Measurements from ENCODE around the gene PLEKHG4B. TPM values are rescaled to one million over a fixed set of nuclear protein-coding genes. Genes with fewer than 3 reads are reported as not detected.

Gene PLEKHG4B
- total RNA-seq, 2 experiments from 2014 or later: 0.06 TPM; not detected in 1

DNA sequence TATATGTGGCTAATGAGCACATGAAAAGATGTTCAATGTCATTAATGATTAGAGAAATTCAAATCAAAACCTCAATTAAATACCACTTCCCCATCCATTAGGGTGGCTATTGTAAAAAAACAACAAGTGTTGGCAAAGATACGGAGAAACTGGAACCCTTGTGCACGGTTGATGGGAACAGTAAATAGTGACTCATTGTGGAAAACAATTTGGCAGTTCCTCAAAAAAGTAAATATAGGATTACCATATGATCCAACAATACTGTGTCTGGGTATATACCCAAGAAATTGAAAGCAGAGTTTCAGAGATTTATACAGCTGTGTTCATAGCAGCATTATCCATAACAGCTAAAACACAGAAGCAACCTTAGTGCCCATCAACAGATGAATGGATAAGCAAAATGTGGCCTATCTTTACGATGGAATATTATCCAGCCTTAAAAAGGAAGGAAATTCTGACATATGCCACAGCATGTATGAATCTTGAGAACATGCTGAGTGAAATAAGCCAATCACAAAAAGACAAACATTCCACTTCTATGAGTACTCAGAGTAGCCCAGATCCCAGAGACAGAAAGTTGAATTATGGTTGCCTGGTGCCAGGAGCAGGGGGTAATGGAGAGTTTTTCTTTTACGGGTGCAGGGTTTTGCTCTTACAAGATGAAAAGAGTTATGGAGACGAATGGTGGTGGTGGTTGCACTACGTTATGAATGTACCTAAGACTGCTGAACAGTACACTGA, 57.9 kb downstream of the PLEKHG4B start:
- Mint-ChIP-seq H3K4me1 (no peaks in the 10 kb centered on the region), H3K9me3 (peaks cover 20% of the 10 kb centered on the region), H3K4me3 (no peak overlapping the region), H3K27me3 (no peaks in the 10 kb centered on the region), H3K27ac (no peak overlapping the region), H3K36me3 (peaks cover 2% of the 10 kb centered on the region)
- no peak for DNase-seq

- H3K4me3 Mint-ChIP-seq: no peak overlapping the region
- no peaks in the 10 kb centered on the region for H3K4me1 Mint-ChIP-seq
- DNase-seq: no peak
- peaks cover 20% of the 10 kb centered on the region for H3K9me3 Mint-ChIP-seq
- no peak overlapping the region for H3K27ac Mint-ChIP-seq
- peaks cover 2% of the 10 kb centered on the region for H3K36me3 Mint-ChIP-seq
- no peaks in the 10 kb centered on the region for H3K27me3 Mint-ChIP-seq
Measured at GRCh38 chr5:150746-151145, 58.8 kb downstream of the PLEKHG4B start.

DNA sequence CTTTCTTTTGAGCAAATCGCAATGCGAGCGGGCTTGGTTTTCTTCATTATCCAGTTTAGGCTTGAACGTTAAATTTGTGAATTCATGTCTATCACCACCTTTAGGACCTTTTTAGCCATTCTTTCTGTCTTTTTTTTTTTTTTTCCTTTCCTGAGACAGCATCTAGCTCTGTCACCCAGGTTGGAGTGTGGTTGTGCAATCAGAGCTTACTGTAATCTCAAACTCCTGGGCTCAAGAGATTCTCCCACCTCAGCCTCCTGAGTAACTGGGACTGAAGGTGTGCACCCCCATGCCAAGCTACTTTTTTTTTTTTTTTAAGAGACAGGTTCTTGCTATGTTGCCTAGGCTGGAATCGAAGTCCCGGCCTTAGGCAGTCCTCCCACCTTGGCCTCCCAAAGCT, 60.1 kb downstream of the PLEKHG4B start:
- Mint-ChIP-seq H3K9me3 (peaks cover 12% of the 10 kb centered on the region), H3K4me3 (no peak overlapping the region), H3K4me1 (no peaks in the 10 kb centered on the region), H3K27ac (no peak overlapping the region), H3K27me3 (no peaks in the 10 kb centered on the region), H3K36me3 (no peaks in the 10 kb centered on the region)
- DNase-seq: no peak

GRCh38 chr5:153256-153655, 61.3 kb downstream of the PLEKHG4B start:
- Mint-ChIP-seq H3K4me1 (no peaks in the 10 kb centered on the region), H3K27ac (no peak overlapping the region), H3K27me3 (no peaks in the 10 kb centered on the region), H3K9me3 (peaks cover 2% of the 10 kb centered on the region), H3K4me3 (no peak overlapping the region), H3K36me3 (no peaks in the 10 kb centered on the region)
- no peak for DNase-seq

DNA sequence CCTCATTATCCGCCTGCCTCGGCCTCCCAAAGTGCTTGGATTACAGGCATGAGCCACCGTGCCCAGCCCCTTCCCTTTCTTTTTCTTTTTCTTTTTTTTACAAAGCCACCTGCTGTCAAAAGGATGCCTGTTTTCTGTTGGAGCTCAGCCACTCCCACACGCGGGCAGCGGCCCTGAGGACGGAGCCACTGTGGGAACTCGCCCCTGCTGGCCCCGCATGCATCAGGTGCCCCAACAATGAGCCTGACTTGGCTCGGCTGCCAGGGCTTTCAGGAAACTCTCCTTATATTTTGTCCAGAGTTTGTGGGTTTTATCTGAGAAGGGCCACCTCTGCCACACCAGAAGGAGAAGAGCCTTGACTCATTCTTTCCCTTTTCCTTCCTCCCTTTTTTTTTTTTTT, 62.3 kb downstream of the PLEKHG4B start:
- H3K27me3 Mint-ChIP-seq: no peaks in the 10 kb centered on the region
- H3K27ac Mint-ChIP-seq: no peak overlapping the region
- no peaks in the 10 kb centered on the region for H3K9me3 Mint-ChIP-seq
- no peak overlapping the region for H3K4me3 Mint-ChIP-seq
- DNase-seq: no peak
- H3K36me3 Mint-ChIP-seq: no peaks in the 10 kb centered on the region
- no peaks in the 10 kb centered on the region for H3K4me1 Mint-ChIP-seq

- Mint-ChIP-seq H3K27ac (no peak overlapping the region), H3K4me1 (no peaks in the 10 kb centered on the region), H3K9me3 (no peaks in the 10 kb centered on the region), H3K36me3 (no peaks in the 10 kb centered on the region), H3K4me3 (no peak overlapping the region), H3K27me3 (peaks cover 5% of the 10 kb centered on the region)
- DNase-seq: no peak
Measured at GRCh38 chr5:154826-155225, 62.9 kb downstream of the PLEKHG4B start.

GRCh38 chr5:155651-156410, 63.9 kb downstream of the PLEKHG4B start:
- H3K27ac Mint-ChIP-seq: no peak overlapping the region
- H3K4me1 Mint-ChIP-seq: no peaks in the 10 kb centered on the region
- peaks cover 6% of the 10 kb centered on the region for H3K27me3 Mint-ChIP-seq
- DNase-seq: no peak
- no peaks in the 10 kb centered on the region for H3K9me3 Mint-ChIP-seq
- H3K36me3 Mint-ChIP-seq: no peaks in the 10 kb centered on the region
- H3K4me3 Mint-ChIP-seq: no peak overlapping the region

DNA sequence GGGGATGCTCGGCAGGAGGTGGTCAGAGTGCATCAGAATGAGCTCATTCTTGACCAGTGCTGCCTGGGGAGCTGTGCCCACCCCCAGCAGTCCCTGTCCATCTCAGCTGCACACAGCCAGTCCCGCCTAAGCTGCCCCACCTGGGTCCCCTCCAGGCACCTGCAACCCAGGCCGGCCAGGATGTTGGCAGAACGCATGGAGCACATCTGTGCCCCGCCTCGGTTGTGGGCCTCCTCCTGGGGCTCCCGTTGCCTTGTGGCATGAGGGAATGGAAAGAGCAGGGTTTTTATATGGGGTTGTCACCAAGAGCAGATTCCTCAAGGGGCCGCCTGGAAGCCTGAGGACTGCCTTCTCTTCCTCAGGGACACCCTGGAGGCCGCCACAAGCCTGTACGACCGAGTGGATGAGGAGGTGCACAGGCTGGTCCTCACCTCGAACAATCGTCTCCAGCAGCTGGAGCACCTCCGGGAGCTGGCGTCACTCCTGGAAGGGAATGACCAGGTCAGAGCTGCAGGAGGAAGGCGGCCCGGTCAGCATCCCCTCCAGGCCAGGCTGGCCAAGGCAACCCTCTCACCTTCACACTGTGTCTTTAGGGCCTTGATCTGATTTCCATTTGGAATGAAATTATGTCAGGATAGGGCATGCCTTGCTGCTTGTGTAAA, 64.6 kb downstream of the PLEKHG4B start:
- peaks cover 6% of the 10 kb centered on the region for H3K27me3 Mint-ChIP-seq
- no peak overlapping the region for H3K27ac Mint-ChIP-seq
- no peaks in the 10 kb centered on the region for H3K36me3 Mint-ChIP-seq
- no peaks in the 10 kb centered on the region for H3K9me3 Mint-ChIP-seq
- no peaks in the 10 kb centered on the region for H3K4me1 Mint-ChIP-seq
- H3K4me3 Mint-ChIP-seq: no peak overlapping the region
- no peak for DNase-seq

DNA sequence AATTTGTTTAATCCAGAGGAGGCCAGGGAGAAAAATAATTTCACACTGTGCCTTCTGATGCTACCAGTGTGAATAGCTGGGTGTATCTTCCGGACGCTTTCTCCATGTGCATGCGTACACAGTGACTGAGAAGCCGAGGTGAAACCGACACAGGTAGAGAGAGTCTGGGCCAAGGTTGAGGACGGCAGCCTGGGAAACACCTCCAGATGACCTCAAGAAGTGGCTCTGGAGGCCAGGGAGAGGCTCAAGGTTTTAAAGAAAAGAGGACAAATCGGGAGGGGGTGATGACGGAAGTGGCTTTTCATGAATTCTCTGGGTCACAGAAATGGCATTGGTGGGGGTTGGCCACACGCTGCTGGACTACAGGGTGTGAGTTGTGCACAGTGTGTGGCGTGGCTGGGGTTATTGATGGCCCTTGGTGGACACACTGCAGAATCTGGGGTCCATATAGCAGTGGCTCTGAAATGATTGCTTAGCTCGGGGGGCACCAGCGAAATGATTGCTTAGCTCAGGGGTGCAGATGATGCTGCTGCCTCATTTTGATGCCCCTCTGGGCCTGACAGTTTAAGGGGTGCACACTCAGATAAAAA, 65.3 kb downstream of the PLEKHG4B start:
- no peak overlapping the region for H3K4me3 Mint-ChIP-seq
- no peaks in the 10 kb centered on the region for H3K4me1 Mint-ChIP-seq
- H3K9me3 Mint-ChIP-seq: no peaks in the 10 kb centered on the region
- H3K36me3 Mint-ChIP-seq: no peaks in the 10 kb centered on the region
- H3K27me3 Mint-ChIP-seq: peaks cover 6% of the 10 kb centered on the region
- no peak for DNase-seq
- no peak overlapping the region for H3K27ac Mint-ChIP-seq

DNA sequence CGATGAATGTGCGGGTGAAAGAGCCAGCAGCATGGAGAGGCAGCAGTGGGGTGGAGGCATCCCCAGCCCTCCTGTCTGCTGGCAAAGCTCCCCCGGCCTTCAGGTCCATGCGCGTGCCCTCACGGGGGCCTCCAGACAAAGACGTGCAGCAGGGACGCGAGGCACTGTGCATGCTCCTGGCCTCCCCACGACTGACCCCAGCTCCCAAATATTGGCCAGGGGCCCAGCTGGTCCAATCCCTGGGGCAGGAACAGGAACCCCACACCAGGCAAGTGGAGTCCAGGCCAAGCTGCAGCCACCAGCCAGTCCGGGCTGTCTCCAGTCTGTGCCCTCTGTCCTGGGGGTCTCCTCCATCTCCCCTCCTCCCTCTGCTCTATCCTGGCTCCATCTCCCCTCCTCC, 65.8 kb downstream of the PLEKHG4B start:
- H3K9me3 Mint-ChIP-seq: no peaks in the 10 kb centered on the region
- no peak overlapping the region for H3K27ac Mint-ChIP-seq
- no peak overlapping the region for H3K4me3 Mint-ChIP-seq
- peaks cover 6% of the 10 kb centered on the region for H3K27me3 Mint-ChIP-seq
- no peaks in the 10 kb centered on the region for H3K4me1 Mint-ChIP-seq
- no peak for DNase-seq
- no peaks in the 10 kb centered on the region for H3K36me3 Mint-ChIP-seq

GRCh38 chr5:158807-159447, 67.0 kb downstream of the PLEKHG4B start:
- Mint-ChIP-seq H3K27ac (no peak overlapping the region), H3K36me3 (no peaks in the 10 kb centered on the region), H3K27me3 (peaks cover 6% of the 10 kb centered on the region), H3K4me1 (no peaks in the 10 kb centered on the region), H3K4me3 (no peak overlapping the region), H3K9me3 (no peaks in the 10 kb centered on the region)
- no peak for DNase-seq

DNA sequence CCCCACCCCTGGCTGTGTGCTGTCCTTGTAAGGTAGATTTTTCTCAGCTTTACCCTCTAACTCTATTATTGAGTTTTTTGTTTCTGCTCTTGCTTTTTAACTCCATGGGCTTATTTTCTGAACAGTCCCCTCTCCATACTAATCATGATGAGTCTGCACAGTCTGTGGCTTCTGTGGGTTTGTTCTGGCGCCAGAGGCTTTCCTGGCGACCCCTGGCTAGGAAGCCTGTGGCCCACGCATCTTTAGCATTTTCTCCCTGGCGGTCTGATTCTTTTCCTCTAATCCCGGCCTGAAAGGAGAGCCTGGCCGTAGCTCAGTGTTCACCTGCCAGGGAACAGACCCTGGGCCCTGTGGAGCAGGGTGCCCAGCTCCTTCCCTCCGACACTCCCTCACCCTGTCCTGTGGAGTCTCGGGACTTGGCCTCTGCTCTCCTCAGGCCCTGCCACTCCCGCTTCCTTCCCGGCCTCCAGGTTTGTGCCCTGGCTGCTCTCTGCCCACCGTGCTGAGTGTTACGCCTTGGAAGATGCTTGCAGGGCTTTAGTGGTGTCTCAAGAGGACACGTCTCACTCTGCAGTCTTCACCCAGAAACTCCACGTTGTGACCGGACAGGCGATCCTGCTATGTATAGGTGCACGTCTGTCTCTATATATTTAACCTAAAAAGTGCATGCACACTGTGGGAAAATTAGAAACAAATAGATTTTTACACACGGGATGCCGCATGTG, 67.6 kb downstream of the PLEKHG4B start:
- no peak for DNase-seq
- no peak overlapping the region for H3K4me3 Mint-ChIP-seq
- H3K9me3 Mint-ChIP-seq: no peaks in the 10 kb centered on the region
- H3K4me1 Mint-ChIP-seq: no peaks in the 10 kb centered on the region
- no peak overlapping the region for H3K27ac Mint-ChIP-seq
- H3K36me3 Mint-ChIP-seq: no peaks in the 10 kb centered on the region
- peaks cover 6% of the 10 kb centered on the region for H3K27me3 Mint-ChIP-seq

GRCh38 chr5:160173-160510, 68.2 kb downstream of the PLEKHG4B start:
- Mint-ChIP-seq H3K36me3 (no peaks in the 10 kb centered on the region), H3K4me1 (no peaks in the 10 kb centered on the region), H3K27ac (no peak overlapping the region), H3K9me3 (no peaks in the 10 kb centered on the region), H3K4me3 (no peak overlapping the region), H3K27me3 (peaks cover 6% of the 10 kb centered on the region)
- DNase-seq: no peak

DNA sequence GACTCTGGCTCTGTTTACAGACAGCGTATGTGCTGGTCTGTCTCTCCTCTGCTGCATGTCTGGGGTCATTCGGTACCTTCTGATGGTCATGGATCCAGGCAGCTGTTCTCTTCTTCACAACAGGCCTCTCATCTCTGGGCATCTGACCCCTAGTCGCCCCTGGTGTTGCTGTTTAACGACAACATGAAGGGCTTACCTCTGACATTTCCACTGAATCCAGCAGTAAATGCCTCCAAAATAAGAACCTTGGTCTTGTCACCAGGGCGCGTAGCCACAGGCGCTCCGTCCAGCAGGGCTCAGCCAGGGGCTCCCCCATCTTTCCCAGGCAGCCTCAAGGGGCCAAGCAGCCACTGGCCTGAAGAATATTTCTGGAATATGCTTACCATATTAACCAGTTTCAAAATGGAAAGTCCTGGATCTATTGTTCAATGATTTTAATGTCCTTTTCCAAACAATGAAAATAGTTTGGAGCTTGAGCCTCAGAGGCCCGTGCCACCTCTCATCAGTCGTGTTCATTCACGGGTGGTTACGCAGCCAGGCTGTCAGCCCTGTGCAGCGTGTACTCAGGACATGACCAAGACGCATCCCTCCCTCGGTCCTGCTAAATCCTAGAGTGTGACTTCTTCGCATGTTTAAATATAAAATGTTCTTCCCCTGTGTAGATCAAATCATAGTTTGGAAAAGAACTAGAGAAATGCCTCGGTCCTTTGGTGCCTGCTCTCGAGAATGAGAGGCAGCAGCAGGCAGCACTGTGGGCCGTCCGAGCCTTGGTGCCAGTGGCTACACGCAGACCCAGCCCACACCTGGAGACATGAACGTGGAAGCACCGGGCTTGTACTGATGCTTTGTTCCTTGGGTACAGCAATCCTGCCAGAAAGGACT, 69.2 kb downstream of the PLEKHG4B start:
- Mint-ChIP-seq H3K9me3 (no peaks in the 10 kb centered on the region), H3K27me3 (peaks cover 6% of the 10 kb centered on the region), H3K27ac (no peak overlapping the region), H3K4me3 (no peak overlapping the region), H3K4me1 (no peaks in the 10 kb centered on the region), H3K36me3 (no peaks in the 10 kb centered on the region)
- no peak for DNase-seq
